Breast epithelium (tissue), 3 donors: Measurements from ENCODE around the gene C10orf88.

Source experiments
- POLR2A ChIP-seq: fragments of 450-650 bp; IDR thresholded peaks from one replicate; pipeline ENCODE4 v1.6.1; 2016; ENCODE audit warnings: antibody characterized with exemption, mild to moderate bottlenecking, moderate library complexity
- POLR2AphosphoS5 ChIP-seq, 3 donors: sonication (generic); formaldehyde crosslinking; IDR thresholded peaks; one replicate each; pipeline ENCODE4 v1.6.1; 2017; ENCODE audit warnings: antibody characterized with exemption in 3 of 3
- TF ChIP-seq, protein P1 (sequence below), 3 donors: fragments of 450-650 bp; IDR thresholded peaks; one replicate each; pipeline ENCODE4 v1.5.1; 2016 to 2017; ENCODE audit warnings: antibody characterized with exemption in 3 of 3, mild to moderate bottlenecking in 3 of 3, moderate library complexity in 3 of 3

DNA sequence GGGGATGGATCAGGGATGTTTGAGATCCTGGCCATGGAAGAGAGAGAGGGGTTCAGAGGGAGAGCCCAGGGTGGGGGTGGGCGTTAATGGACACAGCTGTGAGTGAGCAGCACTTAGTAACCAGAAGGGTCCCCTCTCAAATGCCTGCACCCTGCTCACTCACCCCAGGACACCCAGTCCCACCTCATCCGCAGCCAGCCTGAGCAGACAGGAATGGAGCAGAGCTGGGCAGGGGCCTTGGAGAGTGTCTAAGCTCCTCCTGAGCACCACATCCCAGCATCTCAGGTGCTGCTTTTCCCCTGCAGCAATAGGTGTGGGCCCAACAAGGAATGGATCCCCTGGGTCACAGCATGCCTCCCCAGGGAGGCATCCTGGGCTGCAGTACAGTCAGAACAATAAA is 38.3 kb downstream of the C10orf88 start:
- no peak for TF ChIP-seq POLR2A
- TF ChIP-seq, protein P1, sequence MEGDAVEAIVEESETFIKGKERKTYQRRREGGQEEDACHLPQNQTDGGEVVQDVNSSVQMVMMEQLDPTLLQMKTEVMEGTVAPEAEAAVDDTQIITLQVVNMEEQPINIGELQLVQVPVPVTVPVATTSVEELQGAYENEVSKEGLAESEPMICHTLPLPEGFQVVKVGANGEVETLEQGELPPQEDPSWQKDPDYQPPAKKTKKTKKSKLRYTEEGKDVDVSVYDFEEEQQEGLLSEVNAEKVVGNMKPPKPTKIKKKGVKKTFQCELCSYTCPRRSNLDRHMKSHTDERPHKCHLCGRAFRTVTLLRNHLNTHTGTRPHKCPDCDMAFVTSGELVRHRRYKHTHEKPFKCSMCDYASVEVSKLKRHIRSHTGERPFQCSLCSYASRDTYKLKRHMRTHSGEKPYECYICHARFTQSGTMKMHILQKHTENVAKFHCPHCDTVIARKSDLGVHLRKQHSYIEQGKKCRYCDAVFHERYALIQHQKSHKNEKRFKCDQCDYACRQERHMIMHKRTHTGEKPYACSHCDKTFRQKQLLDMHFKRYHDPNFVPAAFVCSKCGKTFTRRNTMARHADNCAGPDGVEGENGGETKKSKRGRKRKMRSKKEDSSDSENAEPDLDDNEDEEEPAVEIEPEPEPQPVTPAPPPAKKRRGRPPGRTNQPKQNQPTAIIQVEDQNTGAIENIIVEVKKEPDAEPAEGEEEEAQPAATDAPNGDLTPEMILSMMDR (IDR thresholded peaks at IDR 0.05): no peak
- no peak for TF ChIP-seq POLR2AphosphoS5 (IDR thresholded peaks at IDR 0.05)
